Peyer's patch (tissue), 4 donors: ENCODE data around the gene VSTM2B.

Source experiments
- CTCF ChIP-seq, 6 experiments: fragments of 450-650 bp in 4 of 6; fragments of 200-600 bp in 2 of 6; sonication (generic) in 1 of 6; IDR thresholded peaks; one replicate each; pipeline ENCODE4 v1.5.1; 2017 to 2019; ENCODE audit warnings: antibody characterized with exemption in 6 of 6, mild to moderate bottlenecking in 3 of 6, moderate library complexity in 1 of 6
- POLR2A ChIP-seq, 2 donors: fragments of 450-650 bp; IDR thresholded peaks; one replicate each; pipeline ENCODE4 v1.5.1; 2017; ENCODE audit warnings: antibody characterized with exemption in 2 of 2, mild to moderate bottlenecking in 2 of 2, moderate library complexity in 2 of 2

GRCh38 chr19:29587059-29587458, 61.3 kb downstream of the VSTM2B start:
- TF ChIP-seq CTCF (IDR thresholded peaks at IDR 0.05) (no peak), POLR2A (IDR thresholded peaks at IDR 0.05) (no peak)
